Stimulated activated CD4-positive, alpha-beta T cell treated with anti-CD3 and anti-CD28 coated beads, TNF-alpha, amount 100 ng/mL, for 48 hours (primary cell): Measurements from ENCODE around the gene MT1B.
"Not testable (repeated sequence)": the region's sequence is repeated elsewhere in the genome, so short reads cannot be mapped to it uniquely, and the experiment has no call there.

Experiments
- DNase-seq, 3 donors: peaks; one replicate each; pipeline ENCODE4 v3.0.0-alpha.2; 2020; ENCODE audit warnings: low read depth in 3 of 3

MT1B gene

GRCh38 chr16:56667581-56668571, 16.2 kb downstream of the MT1B start, which contains the start of gene MT1G:
Gene MT1G, minus strand, starts transcription at chr16:56668065. Its CDS starts 72 bp downstream, at chr16:56667993.
- no peak for DNase-seq

GRCh38 chr16:56669005-56669839, 17.5 kb downstream of the MT1B start, which contains the start of gene MT1H:
Gene MT1H, plus strand, starts transcription at chr16:56669814. Its CDS starts 71 bp downstream, at chr16:56669885.
- no peak for DNase-seq

- DNase-seq: no peak
Observed at GRCh38 chr16:56669840-56670619, 18.3 kb downstream of the MT1B start.

GRCh38 chr16:56670620-56670934, 18.9 kb downstream of the MT1B start:
- no peak for DNase-seq

GRCh38 chr16:56671691-56672090, 20.0 kb downstream of the MT1B start:
- not testable (repeated sequence) for DNase-seq

- DNase-seq: not testable (repeated sequence)
Observed at GRCh38 chr16:56672171-56672570, 20.5 kb downstream of the MT1B start.

GRCh38 chr16:56672761-56673536, 21.3 kb downstream of the MT1B start:
- no peak for DNase-seq

- DNase-seq: no peak
Observed at GRCh38 chr16:56673921-56674320, 22.2 kb downstream of the MT1B start.

GRCh38 chr16:56674570-56674969, 22.9 kb downstream of the MT1B start:
- not testable (repeated sequence) for DNase-seq

- peak in 1 of 3 donors; percentile 53 for DNase-seq
Observed at GRCh38 chr16:56675685-56676210, 24.1 kb downstream of the MT1B start.

- no peak for DNase-seq
Observed at GRCh38 chr16:56677474-56677873, 25.8 kb downstream of the MT1B start.

GRCh38 chr16:56679078-56679730, 27.5 kb downstream of the MT1B start:
- DNase-seq: no peak

- no peak for DNase-seq
Observed at GRCh38 chr16:56679818-56680217, 28.1 kb downstream of the MT1B start.

GRCh38 chr16:56681939-56682702, 30.4 kb downstream of the MT1B start, which contains the start of gene MT1X:
Gene MT1X, plus strand, starts transcription at chr16:56682470. Its CDS starts 71 bp downstream, at chr16:56682541.
- peak; percentile 80 to 89 (median 88) for DNase-seq

- DNase-seq: no peak
Observed at GRCh38 chr16:56682703-56683397, 31.2 kb downstream of the MT1B start.

GRCh38 chr16:56683424-56684172, 31.9 kb downstream of the MT1B start:
- DNase-seq: no peak

- DNase-seq: no peak
Observed at GRCh38 chr16:56684256-56684925, 32.7 kb downstream of the MT1B start.
